LNCAP (cell line): ENCODE measurements around the gene HYCC1.

Experiments
- TF ChIP-seq, protein P1 (sequence below): fragments of 450-650 bp; IDR thresholded peaks from 2 replicates; pipeline ENCODE4 v1.5.1; 2017; ENCODE audit warnings: mild to moderate bottlenecking

HYCC1 gene

DNA sequence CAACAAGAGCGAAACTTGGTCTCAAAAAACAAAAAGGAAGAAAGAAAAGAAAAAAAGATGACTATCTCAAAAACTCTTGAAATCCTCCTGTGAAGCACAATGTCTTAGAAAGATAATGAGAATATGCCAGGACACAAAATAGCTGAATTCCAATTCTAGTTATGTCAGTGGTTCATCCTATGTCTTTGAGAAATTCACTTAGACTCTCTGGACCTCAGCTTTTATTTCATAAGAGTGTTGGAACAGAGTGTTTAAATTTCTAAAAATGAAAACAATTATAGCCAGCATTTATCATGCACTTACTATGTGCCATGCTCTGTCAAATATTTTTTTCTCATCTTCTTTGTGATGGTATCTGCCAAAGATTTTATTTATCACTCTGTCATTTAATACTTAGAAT lies 13.3 kb upstream of the HYCC1 start:
- TF ChIP-seq, protein P1, sequence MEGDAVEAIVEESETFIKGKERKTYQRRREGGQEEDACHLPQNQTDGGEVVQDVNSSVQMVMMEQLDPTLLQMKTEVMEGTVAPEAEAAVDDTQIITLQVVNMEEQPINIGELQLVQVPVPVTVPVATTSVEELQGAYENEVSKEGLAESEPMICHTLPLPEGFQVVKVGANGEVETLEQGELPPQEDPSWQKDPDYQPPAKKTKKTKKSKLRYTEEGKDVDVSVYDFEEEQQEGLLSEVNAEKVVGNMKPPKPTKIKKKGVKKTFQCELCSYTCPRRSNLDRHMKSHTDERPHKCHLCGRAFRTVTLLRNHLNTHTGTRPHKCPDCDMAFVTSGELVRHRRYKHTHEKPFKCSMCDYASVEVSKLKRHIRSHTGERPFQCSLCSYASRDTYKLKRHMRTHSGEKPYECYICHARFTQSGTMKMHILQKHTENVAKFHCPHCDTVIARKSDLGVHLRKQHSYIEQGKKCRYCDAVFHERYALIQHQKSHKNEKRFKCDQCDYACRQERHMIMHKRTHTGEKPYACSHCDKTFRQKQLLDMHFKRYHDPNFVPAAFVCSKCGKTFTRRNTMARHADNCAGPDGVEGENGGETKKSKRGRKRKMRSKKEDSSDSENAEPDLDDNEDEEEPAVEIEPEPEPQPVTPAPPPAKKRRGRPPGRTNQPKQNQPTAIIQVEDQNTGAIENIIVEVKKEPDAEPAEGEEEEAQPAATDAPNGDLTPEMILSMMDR = no peak

DNA sequence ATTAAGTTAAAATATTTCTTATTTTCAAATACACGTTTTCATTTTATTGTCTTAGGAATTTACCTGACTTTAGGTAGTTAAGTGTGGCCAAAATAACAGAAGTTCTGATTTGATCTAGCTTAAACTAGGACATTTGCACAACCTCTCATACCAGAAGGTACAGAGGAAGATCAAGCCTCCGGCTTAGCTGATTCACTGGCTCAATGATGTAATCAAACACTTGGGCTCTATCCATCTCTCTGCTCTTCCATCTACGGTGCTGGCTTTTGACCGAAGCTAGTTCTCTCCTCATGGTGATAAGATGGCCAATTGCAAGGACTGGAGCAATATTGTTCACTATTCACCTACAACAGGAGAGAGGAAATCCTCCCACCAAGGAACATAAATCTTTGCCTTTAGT lies 12.2 kb upstream of the HYCC1 start:
- TF ChIP-seq, protein P1 = no peak

DNA sequence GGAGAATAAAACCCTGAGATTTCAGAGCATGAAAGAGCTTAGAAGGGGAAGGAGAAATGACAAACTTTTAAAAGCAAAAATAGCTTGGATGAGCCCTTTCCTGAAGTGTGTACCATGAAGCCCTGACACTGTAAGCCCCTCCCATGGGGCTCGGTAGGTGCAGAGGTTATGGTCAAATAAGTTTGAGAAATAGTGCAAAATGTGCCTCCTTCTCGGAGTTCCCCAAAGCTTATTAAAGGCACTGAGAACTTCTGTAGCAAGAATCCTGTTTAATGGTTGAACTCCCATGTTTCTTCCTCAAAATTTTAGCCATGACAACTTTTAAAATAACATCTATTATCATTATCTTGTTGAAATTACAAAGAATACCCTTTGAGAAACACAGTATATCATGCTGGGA lies 10.5 kb upstream of the HYCC1 start:
- TF ChIP-seq, protein P1 = no peak

DNA sequence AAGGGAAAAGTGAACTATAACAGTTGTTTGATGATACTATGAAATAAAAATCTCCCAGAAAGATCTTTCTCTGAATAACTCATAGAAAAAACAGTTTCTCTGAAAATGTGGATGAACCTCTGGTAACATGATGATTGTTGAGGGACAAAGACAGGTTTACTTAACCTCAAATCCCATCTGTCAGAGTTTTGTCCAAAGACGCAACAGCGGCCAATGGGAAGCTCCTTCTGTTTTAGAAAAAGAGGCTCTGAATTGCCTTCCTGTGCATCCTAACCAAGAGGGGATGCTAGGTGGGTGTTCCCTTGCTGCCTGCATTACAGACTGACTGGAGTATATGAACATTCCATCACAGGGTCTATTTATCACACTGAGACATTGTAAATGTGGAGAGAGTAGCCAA lies 8.9 kb upstream of the HYCC1 start:
- TF ChIP-seq, protein P1 = no peak

DNA sequence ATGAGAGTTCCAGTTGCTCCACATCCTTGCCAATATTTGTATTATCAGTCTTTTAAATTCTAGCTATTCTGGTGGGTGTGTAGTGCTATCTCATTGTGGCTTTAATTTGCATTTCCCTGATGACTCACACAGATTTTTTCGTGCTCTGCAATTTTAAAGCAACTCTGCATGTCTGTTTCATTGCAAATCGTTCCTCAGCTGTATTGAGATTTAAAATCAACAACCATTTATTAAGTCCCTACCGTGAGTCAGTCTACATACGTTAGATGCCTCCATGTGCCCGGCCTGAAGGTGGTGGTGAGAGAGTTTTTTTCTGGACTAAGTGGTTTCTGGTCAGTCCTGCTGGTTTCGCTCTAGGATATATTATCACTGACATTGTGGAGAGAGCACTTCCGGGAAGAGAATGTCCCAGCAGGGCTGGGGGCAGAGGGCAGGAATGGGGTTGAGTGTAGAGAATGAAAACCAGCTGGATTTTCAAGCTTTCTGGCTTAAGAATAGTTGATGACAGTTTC lies 8.4 kb upstream of the HYCC1 start:
- TF ChIP-seq, protein P1 = no peak

DNA sequence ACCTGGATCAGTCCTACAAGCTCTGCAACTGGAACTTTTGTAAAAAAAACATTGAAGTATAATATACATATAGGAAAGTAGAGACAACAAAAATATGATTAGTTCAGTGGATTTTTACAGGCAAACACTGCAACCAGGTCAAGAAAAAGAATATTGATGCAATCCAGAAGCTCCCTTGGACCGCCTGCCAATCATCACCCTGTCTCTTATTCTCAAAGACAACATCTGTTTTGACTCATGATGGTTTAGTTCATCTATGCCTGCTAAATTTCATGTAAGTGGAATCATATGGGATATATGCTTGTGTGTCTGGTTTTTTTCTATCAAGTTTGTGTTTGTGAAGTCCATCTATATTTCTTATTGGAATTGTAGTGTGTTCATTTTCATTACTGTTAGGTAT lies 7.7 kb upstream of the HYCC1 start:
- TF ChIP-seq, protein P1 = no peak

DNA sequence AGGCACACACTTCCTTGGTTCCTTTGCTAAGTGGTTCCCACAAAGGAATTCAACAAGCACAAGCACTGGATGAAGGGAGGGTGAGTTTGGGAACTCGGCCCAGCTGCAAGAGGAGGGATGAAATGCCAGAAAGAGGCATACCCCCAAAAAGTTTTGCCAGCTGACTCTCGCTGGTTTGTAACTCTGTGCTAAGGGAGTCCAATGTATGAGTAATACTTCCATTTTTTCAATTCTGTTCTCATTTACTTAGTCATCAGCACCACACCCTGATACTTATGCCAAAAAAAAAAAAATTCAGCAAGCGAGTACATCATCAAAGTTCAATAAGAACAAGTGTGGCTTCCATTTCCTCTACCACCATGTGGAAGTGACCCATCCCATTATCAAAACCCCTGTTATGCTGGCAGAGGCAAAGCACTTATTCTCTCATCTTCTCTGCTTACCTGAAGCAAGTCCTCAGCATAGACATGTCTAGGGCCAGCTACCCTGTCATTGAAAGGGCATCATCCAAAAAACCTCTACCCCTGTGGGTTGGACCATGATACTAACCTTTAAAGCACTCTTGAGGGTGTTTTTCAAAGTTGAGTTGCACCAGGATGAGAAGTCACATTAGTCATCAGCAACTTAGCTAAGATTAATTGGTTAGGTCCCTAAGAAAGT lies 6.9 kb upstream of the HYCC1 start:
- TF ChIP-seq, protein P1 = no peak

DNA sequence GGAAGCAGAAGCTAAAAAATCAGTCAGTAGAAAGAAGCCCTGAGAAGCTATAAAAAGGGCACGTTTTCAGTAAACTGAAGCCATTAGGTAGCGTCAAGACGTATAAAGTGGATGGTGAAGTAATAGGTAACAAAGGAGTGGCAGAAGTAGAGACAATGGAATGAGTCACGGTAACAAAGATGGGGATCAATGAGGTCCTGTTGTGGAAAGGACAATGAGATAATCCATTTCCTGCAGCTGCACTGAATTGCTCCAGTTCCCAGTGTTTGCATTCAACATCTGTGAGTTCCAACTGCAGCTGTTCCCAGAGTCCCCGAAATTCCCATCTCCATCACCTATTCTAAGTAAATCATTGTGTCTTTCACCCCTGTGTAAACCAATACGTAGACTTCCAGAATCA lies 4.8 kb upstream of the HYCC1 start:
- TF ChIP-seq, protein P1 = no peak
